H4 (cell line): ENCODE measurements around the gene GALNS. TPM values are rescaled to one million over a fixed set of nuclear protein-coding genes. Genes with fewer than 3 reads are reported as not detected.
A peak's percentile ranks its signal among the peaks of the same experiment; 100 is the strongest.
"Not testable (repeated sequence)": the region's sequence is repeated elsewhere in the genome, so short reads cannot be mapped to it uniquely, and the experiment has no call there.

Source experiments
- DNase-seq: peaks from one replicate; pipeline ENCODE4 v3.0.0-alpha.2; 2015; ENCODE audit warnings: low spot score
- total RNA-seq: library from RNA; depleted of rRNA; stranded (reverse); fragments of >200 nt; shearing (Covaris generic); gene quantifications from 2 replicates; pipeline ENCODE4 v1.2.3, GENCODE V29; 2014

The GALNS gene
- total RNA-seq, 1 experiment from 2014 or later, result 22.7 TPM

GRCh38 chr16:88804552-88805339, 52.0 kb downstream of the GALNS start:
- no peak for DNase-seq

- no peak for DNase-seq
Observed at GRCh38 chr16:88804173-88804551, 52.6 kb downstream of the GALNS start.

- DNase-seq, result peak; percentile 60
Observed at GRCh38 chr16:88803264-88803987, 53.3 kb downstream of the GALNS start, which contains the start of gene CDT1. Gene CDT1 (plus strand): TSS chr16:88803789. CDS start chr16:88803832, 43 bp downstream.

GRCh38 chr16:88800277-88800592, 56.5 kb downstream of the GALNS start:
- DNase-seq, result no peak

GRCh38 chr16:88799569-88800276, 57.0 kb downstream of the GALNS start:
- no peak for DNase-seq

- no peak for DNase-seq
Observed at GRCh38 chr16:88798772-88799455, 57.8 kb downstream of the GALNS start.

GRCh38 chr16:88798073-88798472, 58.7 kb downstream of the GALNS start:
- no peak for DNase-seq

GRCh38 chr16:88796278-88796677, 60.5 kb downstream of the GALNS start:
- DNase-seq, result no peak

GRCh38 chr16:88793251-88793954, 63.3 kb downstream of the GALNS start:
- DNase-seq, result no peak

DNA sequence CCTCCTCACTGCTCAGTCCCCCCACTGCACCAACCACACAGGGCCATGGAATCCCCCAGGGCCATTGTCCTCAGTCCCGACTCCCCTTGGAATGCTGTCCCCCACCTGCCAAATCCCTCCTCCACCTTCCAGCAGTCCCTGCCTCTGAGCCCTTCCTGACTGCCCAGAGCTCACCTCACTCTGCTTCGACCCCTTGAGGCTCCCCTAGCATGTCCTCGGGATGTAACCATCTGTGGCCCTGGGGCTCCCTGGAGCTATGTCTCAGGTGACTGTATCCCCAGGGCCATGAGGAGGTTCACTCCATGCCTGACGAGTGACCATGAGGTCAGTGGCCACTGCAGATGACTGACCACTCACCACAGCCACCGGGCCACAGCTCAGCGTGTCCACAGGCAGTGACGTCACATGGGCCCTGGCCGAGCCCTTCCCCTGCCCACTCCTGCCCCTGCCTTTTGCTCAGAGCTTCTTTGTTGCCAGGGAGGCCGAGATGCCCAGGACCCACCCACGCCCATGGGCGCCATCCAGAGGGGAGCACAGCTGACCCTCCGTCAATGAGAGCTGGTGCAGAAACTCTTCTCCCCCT, 64.0 kb downstream of the GALNS start:
- no peak for DNase-seq

DNA sequence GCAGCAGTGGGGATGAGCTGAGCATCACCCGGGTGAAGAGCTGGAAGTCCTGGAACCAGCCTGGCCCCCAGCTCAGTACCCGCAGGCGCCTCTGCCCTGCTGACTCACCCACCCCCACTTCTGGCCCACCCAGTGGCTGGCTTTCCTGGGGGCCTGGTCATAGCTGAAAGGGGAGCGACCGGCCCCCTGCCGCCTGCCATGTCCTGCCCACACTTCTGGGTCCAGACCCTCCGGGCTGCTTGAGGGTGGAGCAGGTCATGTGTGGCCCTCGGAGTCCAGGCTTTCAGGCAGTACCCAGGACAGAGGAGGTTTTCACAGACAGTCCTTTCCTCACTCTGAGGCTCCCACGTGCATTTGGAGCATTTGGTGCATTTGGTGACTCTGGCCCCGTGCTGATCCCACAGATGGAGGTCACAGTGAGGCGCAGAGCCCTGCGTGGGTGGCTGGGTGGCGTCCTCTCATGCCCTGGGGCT, 64.6 kb downstream of the GALNS start:
- no peak for DNase-seq

- no peak for DNase-seq
Observed at GRCh38 chr16:88790312-88791211, 66.2 kb downstream of the GALNS start.

DNA sequence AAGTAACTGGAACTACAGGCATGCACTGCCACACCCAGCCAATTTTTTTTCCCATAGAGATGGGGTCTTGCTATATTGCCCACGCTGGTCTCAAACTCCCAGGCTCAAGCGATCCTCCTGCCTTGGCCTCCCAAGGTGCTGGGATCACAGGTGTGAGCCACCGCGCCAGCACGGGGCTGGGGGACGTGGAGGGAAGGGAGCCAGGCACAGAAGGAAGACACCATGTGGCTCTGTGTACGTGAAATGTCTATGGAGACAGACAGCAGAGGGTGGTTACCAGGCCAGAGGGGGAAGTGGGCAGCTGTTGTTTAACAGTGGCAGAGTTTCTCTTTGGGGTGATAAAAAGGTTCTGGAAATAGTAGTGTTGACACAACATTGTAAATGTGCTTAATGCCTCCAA, 67.2 kb downstream of the GALNS start:
- DNase-seq, result no peak

GRCh38 chr16:88788749-88789148, 68.0 kb downstream of the GALNS start:
- not testable (repeated sequence) for DNase-seq

GRCh38 chr16:88787579-88788314, 69.0 kb downstream of the GALNS start:
- no peak for DNase-seq

GRCh38 chr16:88785106-88785924, 71.4 kb downstream of the GALNS start, which contains the start of gene PIEZO1:
Gene PIEZO1 (minus strand): TSS chr16:88785220. CDS start chr16:88784964, 256 bp downstream.
- DNase-seq, result no peak

- no peak for DNase-seq
Observed at GRCh38 chr16:88784856-88785105, 72.0 kb downstream of the GALNS start.

DNA sequence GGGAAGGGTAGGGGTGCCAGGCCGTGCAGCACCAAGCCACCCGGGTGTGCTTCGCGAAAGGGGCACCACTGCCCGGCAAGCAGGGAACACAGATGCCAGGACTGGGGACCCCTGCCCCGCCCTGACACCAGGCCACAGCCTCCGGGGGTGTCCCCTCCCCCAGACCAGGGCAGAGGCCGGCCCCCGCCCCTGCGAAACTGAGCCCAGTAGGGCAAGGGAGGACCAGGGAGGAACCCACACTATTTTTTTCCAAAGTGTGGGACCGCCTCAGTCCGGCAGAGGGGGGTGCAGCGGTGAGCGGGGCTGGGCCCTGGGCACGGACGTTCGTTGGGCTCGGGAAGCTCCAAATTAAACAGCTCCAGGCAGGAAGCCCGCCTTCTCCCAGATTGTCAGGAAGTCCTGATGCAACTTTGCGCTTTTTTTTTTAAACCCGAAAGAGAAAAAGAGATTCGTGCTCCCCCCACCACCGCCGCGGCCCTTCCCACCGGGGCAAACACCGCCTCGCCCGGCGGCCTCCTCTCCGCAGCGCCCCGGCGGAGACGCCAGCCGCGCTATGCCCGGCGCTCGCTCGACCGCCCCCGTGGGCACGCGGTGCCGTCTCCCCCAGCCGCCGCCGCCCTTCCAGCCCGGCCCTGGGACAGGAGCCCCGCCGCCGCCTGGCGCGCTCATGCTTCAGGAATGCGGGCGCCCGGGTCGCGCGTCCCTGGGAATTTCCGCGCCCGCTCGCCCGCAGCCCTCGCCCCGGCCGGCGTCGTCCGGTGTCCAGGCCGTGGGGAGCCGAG, 72.5 kb downstream of the GALNS start:
- DNase-seq, result peak; percentile 79
